ENCODE results near the gene PCDHGA1. TPM values are rescaled to one million over a fixed set of nuclear protein-coding genes. Genes with fewer than 3 reads are reported as not detected.
"Not testable (repeated sequence)": the region's sequence is repeated elsewhere in the genome, so short reads cannot be mapped to it uniquely, and the experiment has no call there.

PCDHGA1 gene
- polyA plus RNA-seq, 1 experiment, result 2.2 TPM

DNA sequence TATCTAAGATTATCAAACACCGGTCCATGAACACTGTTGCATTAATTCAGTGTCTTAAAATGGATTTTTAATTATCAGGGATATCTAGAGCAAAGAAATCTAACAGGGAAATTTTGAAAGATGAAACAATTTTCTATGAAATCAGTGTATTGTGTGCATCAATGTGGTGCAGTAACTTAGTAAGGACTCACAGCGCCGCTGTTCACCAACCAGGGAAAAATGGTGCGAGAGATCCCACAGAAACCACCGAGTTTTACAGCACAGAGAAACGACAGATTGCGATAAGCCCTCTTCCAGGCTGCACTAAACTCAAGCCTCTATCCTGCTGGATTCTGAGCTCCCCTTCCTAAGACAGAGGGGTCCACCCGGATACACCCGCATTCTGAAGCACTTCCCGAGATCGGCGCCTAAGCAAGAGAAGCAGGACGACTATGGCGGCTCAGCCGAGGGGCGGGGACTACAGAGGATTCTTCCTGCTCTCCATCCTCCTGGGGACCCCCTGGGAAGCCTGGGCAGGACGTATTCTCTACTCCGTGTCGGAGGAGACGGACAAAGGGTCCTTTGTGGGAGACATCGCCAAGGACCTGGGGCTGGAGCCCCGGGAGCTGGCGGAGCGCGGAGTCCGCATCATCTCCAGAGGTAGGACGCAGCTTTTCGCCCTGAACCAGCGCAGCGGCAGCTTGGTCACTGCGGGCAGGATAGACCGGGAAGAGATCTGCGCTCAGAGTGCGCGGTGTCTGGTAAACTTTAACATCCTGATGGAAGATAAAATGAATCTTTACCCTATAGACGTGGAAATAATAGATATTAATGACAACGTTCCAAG lies 52.4 kb downstream of the PCDHGA1 start, which contains the start of gene PCDHGA7:
PCDHGA7 (plus strand) TSS at position 274 of the 826 bp plus-strand sequence; CDS start at position 432, 158 bp downstream.
- TF ChIP-seq, protein P1, sequence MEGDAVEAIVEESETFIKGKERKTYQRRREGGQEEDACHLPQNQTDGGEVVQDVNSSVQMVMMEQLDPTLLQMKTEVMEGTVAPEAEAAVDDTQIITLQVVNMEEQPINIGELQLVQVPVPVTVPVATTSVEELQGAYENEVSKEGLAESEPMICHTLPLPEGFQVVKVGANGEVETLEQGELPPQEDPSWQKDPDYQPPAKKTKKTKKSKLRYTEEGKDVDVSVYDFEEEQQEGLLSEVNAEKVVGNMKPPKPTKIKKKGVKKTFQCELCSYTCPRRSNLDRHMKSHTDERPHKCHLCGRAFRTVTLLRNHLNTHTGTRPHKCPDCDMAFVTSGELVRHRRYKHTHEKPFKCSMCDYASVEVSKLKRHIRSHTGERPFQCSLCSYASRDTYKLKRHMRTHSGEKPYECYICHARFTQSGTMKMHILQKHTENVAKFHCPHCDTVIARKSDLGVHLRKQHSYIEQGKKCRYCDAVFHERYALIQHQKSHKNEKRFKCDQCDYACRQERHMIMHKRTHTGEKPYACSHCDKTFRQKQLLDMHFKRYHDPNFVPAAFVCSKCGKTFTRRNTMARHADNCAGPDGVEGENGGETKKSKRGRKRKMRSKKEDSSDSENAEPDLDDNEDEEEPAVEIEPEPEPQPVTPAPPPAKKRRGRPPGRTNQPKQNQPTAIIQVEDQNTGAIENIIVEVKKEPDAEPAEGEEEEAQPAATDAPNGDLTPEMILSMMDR (IDR thresholded peaks at IDR 0.05; ENCODE audit: low read depth, low read length), result peak; percentile 43
- Histone ChIP-seq H3K27ac (ENCODE audit: low read depth, low read length) (no peak within 1 kb of the TSS), H3K9me3 (ENCODE audit: control insufficient read depth, insufficient read depth, low read length) (peaks cover 42% of the 10 kb centered on the region), H3K4me3 (ENCODE audit: low read depth, low read length) (peak within 1 kb of the TSS; percentile 58), H3K27me3 (ENCODE audit: control insufficient read depth, insufficient read depth, low read length) (peaks cover 6% of the 10 kb centered on the region)
- DNase-seq (ENCODE audit: low read depth, low spot score), result no peak
- CTCF ChIA-PET, result interaction anchor here (0.7 to 3.5 kb wide), 12 partner anchors 9 to 185 kb away, joined by 3 to 22 read pairs (median 4); partner anchors contain the start of genes PCDHGA1, PCDHGA10, PCDHGB1 and PCDHGB3
- POLR2A ChIA-PET, result no interaction called here

DNA sequence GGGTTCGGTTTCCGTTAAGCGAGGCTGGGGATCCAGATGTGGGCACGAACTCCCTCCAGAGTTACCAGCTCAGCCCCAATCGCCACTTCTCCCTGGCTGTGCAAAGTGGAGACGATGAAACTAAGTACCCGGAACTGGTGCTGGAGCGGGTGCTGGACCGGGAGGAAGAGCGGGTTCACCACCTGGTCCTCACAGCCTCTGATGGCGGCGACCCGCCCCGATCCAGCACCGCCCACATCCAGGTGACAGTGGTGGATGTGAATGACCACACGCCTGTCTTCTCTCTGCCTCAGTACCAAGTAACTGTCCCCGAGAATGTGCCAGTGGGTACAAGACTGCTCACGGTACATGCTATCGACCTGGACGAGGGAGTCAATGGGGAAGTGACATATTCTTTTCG lies 53.0 kb downstream of the PCDHGA1 start:
- H3K27ac ChIP-seq (ENCODE audit: low read depth, low read length), result no peak overlapping the region
- H3K27me3 ChIP-seq (ENCODE audit: control insufficient read depth, insufficient read depth, low read length), result peaks cover 6% of the 10 kb centered on the region
- DNase-seq (ENCODE audit: low read depth, low spot score), result no peak
- CTCF ChIA-PET, result interaction anchor here (0.8 to 3.5 kb wide), 8 partner anchors 13 to 184 kb away, joined by 3 to 22 read pairs (median 4); partner anchors contain the start of genes PCDHGA10, PCDHGB1 and PCDHGB3
- H3K4me3 ChIP-seq (ENCODE audit: low read depth, low read length), result peak overlapping the region; percentile 58; the same call in 1 of the 2 replicates
- peaks cover 43% of the 10 kb centered on the region for H3K9me3 ChIP-seq (ENCODE audit: control insufficient read depth, insufficient read depth, low read length)
- POLR2A ChIA-PET, result no interaction called here
- TF ChIP-seq, protein P1 (IDR thresholded peaks at IDR 0.05; ENCODE audit: low read depth, low read length), result no peak

DNA sequence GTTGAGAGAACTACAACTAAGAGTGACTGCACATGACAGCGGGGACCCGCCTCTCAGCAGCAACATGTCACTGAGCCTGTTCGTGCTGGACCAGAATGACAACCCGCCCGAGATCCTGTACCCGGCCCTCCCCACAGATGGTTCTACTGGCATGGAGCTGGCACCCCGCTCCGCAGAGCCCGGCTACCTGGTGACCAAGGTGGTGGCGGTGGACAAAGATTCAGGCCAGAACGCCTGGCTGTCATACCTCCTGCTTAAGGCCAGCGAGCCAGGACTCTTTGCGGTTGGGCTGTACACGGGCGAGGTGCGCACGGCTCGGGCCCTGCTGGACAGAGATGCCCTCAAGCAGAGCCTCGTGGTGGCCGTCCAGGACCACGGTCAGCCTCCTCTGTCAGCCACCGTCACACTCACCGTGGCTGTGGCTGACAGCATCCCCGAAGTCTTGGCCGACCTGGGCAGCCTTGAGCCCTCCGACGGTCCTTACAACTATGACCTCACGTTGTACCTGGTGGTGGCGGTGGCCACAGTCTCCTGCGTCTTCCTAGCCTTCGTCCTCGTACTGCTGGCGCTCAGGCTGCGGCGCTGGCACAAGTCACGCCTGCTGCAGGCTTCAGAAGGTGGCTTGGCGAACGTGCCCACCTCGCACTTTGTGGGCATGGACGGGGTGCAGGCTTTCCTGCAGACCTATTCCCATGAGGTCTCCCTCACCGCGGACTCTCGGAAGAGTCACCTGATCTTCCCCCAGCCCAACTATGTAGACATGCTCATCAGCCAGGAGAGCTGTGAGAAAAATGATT lies 54.4 kb downstream of the PCDHGA1 start:
- CTCF ChIA-PET, result interaction anchor here (1.4 to 4.8 kb wide), 2 partner anchors 15 to 174 kb away, joined by 3 to 20 read pairs; no protein-coding TSS in a partner anchor

DNA sequence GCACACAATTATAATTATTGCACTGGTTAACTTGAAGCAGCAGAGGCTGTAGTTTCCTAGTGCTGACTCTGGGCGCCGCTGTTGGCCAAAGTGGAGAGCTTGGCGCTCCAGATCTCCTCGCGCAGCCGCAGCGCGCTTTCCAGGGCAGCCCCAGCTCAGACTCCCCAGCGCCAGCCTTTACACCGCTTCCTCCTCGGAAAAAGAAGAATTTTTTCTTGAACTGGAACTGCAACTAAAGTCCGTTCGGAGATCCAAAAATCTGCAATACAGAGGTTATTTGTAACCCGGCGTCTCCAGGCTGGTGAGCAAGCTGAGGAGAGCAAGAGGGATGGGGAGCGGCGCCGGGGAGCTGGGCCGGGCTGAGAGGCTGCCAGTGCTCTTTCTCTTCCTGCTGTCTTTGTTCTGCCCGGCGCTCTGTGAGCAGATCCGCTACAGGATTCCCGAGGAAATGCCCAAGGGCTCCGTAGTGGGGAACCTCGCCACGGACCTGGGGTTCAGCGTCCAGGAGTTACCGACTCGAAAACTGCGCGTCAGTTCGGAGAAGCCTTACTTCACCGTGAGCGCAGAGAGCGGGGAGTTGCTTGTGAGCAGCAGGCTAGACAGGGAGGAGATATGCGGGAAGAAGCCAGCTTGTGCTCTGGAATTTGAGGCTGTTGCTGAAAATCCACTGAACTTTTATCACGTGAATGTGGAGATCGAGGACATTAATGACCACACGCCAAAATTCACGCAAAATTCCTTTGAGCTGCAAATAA lies 57.4 kb downstream of the PCDHGA1 start, which contains the start of gene PCDHGB4:
PCDHGB4 (plus strand) TSS at position 142 of the 755 bp plus-strand sequence; CDS start at position 329, 187 bp downstream.
- CTCF ChIA-PET, result interaction anchor here (0.7 to 4.8 kb wide), 3 partner anchors 57 to 176 kb away, joined by 3 to 20 read pairs (median 16); partner anchors contain the start of gene PCDHGA1
- H3K27me3 ChIP-seq (ENCODE audit: control insufficient read depth, insufficient read depth, low read length); H3K27ac ChIP-seq (ENCODE audit: low read depth, low read length); DNase-seq (ENCODE audit: low read depth, low spot score); POLR2A ChIA-PET: not testable (repeated sequence)
- Histone ChIP-seq H3K4me3 (ENCODE audit: low read depth, low read length) (peak within 1 kb of the TSS; percentile 31; the same call in 1 of the 2 replicates), H3K9me3 (ENCODE audit: control insufficient read depth, insufficient read depth, low read length) (peaks cover 56% of the 10 kb centered on the region)
- TF ChIP-seq, protein P1 (IDR thresholded peaks at IDR 0.05; ENCODE audit: low read depth, low read length), result peak; percentile 43

More for the DNA sequence above, 54.4 kb downstream of the PCDHGA1 start:
- peaks cover 6% of the 10 kb centered on the region for H3K27me3 ChIP-seq (ENCODE audit: control insufficient read depth, insufficient read depth, low read length)
- H3K9me3 ChIP-seq (ENCODE audit: control insufficient read depth, insufficient read depth, low read length), result peaks cover 56% of the 10 kb centered on the region
- DNase-seq (ENCODE audit: low read depth, low spot score), result no peak
- no peak overlapping the region for H3K4me3 ChIP-seq (ENCODE audit: low read depth, low read length)
- TF ChIP-seq, protein P1 (IDR thresholded peaks at IDR 0.05; ENCODE audit: low read depth, low read length), result no peak
- H3K27ac ChIP-seq (ENCODE audit: low read depth, low read length), result no peak overlapping the region
- POLR2A ChIA-PET, result no interaction called here

Measured in AG04450 (cell line).